ENCODE data around the gene LGR6.
"Not testable (repeated sequence)": the region's sequence is repeated elsewhere in the genome, so short reads cannot be mapped to it uniquely, and the experiment has no call there.

The LGR6 gene

DNA sequence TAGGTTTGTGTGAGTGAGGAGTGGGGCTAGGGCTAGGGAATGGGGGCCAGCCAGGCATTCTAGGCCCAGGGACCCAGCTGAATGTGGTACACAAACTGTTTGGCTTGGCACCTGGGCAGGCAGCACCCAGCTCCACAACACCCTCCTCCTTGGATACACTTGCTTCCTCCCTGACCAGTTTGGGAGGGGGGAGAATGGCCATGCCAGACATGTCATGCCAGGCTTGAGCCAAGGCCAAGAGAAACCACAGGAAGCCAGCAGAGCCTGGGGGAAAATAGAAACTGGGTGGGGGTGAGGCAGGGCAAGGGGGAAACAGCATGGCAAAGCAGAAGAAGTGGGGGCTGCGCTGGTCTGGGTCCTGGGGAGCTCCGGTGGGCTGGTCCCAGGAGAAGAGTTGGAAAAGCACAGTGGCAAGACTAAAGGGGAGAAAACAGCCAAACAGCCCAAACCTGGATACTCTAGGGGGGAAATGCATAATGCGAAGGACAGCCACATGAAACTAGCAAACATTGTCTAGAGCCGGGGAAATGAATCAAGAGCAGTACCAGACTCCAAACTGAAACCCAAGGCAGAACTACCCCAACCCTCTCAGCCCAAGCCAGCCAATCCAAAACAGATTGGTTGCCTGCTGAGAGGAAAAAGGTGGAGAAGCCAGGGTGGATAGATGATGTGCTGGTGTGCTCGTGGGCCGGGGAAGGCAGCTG, 47.9 kb downstream of the LGR6 start:
- no peak for DNase-seq

DNA sequence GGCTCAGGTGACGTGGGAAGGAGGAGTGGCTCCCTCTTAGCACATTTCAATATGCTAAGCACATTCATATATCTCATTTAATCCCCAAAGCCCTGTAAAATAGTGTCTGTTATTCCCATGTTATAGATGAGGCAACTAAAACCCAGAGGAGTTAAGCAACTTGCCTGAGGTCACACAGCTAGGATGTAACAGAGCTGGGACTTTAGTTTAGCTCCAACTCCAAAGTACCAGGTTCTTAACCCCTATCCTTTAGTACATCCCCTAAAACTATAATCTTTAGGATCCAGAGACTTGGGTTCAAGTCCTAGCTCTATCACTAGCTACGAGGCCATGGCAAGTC, 48.5 kb downstream of the LGR6 start:
- DNase-seq: no peak

DNA sequence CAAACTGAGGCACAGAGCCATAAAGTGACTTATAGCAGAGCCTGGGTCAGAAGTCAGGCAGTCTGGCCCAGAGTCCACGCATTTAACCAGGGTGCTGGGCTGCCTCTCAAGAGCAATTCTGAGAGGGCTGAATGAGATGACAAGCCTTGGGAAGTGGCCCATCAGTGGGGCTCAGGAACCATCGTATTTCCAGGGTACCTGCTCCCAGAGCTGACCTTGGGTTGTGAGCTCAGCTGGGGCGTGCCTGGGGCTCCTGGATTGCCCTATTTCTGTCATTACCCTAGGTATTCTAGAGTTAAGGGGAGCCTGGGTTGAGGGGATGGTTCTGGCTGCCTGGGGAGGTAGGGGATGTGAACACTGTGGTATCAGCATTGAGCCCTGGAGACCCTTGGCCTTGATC, 49.4 kb downstream of the LGR6 start:
- no peak for DNase-seq

DNA sequence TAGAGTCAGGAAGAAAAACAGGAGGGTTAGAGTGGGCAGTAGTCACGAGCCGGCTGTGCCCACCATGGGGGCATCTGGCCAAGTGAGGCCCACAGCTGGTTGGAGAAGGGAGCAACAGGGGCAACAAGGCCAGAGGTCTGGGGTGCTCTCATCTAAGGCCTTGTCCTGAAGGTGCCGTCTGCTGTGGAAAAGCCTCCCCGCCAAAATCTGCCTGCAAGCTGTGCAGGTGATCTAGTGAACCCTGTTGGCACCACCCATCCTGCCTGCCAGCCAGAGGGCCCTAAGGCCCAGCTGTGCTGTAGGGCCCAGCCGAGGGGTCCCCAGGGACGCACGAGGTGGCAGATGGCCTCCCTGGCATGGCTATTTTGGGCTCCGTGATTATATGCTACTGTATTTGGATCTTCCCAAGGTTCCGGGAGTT, 51.3 kb downstream of the LGR6 start:
- no peak for DNase-seq

DNA sequence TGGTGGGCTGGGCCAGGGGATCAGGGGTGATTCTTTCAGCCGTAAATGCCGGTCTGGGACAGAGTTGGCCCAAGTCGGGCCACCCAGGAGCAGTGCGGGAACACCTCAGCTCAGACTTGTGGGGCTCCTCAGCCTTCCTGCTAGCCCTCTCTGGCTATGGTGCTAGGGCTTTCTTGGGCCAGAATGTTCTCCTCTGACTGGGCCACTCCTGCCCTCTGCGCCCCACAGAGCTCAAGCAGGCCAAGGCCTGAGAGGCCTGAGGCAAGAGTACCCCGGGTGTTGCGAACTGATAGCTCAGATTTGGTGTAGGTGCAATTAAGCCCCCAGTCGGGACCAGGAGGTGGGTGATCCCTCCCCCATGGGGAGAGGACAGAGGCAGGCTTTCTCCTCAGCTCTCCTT, 51.8 kb downstream of the LGR6 start:
- no peak for DNase-seq

DNA sequence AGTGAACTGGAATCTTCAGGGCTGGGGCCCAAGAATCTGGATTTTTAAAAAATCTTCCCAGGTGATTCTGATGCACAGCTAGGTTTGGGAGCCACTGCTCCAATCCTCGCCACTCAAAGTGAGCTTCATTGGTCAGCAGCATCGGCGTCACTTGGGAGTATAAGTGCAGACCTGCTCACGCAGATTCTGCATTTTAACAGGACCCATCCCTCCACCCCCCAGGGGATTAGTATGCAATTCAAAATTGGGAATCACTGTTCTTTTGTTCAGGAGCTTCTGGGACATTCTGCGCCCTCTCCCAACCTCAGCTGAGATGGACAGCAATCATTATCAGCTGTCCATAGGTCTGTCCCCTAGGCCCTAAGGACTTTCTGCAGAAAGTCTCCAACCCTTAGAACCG, 53.5 kb downstream of the LGR6 start:
- DNase-seq: no peak

DNA sequence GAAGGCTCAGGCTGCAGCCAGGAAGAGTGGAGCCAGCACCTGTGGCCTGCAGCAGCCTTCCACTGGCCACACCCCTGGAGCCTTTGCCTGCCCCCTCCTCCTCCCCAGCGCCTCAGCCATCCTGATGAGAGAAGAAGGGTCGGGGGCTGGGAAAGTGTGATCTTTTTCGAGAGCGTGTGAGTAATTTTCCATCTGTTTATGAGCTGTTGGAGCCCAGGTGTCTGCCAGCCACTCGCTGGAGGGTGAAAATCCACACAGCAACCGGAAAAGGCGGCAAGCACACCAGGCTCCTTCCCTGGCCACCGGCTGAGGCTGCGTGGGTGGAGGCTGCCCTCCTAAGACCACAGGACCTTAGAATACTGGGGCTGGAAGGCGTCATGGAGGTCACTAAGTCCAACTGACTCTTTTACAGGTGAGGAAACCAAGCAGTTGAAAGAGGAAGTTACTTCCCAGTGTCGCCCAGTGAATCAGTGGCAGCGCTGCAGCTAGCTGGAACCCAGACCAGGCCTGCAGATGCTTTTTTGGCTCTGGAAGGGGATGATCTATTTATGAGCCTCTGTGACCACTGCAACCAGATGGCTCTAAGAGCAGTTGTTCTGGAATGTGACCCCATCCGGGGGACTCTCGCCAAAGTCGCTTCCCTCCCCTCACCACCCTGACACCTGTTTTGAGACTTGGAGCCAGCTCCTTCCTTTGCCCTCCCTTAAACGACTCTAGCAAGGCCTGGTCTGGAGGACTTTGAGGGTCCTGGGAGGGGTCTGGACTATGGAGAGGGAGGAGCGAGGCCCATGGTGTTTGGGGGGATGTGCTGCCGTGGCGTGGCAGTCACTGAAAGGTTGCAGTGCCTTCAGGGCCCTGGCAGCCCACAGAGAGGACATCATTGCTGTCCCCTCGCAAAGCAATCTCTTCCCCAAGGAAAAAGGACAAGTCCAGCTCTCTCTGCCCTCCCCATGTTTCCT, 54.5 kb downstream of the LGR6 start:
- no peak for DNase-seq

DNA sequence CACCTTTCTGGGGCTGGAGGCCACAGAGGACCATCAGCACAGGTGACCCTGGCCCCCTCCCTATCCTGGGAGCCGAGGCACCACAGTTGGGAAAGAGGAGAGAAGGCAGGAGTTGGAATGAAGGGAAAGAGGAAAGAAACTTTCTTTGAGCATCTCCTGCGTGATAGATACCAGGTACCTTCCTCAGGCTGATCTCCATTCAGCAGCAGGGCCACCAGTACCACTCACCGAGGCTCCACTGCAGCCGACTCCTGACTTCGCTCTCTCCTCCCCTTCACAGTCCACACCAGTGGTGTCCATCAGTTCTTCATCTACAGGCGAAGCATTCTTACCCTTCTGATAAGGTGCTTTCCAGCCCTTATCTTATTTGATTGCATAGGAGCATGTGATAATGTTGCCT, 55.3 kb downstream of the LGR6 start:
- DNase-seq: no peak

DNA sequence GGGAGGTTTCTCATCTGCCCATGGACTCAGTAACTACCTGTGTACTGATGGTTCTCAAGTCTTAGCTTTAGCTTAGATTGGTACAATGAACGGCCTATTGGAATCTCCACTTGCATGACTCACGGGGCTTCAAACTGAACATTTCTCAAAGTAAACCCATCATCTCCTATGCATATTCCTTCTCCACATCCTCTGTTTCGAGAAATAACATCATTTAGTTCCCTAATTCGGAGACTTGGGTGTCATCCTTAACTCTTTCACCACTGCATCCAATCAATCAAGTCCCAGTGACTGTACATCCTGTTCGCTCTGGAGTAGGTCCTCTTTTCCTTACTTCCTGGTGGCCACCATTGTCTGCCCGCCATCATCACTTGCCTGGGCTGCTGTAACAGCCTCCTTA, 55.8 kb downstream of the LGR6 start:
- no peak for DNase-seq

DNA sequence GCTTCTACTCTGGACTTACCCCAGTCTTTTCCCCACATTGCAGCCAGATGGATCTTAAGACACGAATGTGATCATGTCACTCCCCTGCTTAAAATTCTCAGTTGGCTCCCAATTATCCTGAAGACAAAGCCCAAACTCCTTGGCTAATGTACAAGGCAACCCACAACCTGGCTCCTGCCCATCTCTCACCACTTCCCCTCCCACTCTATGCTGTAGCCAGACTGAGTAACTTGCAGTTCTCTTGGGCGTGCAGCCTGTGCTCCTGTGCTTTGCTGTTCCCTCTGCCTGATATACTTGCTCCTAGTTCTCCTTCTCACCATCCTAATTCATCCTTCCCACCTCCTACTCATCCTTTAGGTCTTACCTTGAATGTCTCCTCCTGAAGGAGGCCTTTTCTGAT, 56.2 kb downstream of the LGR6 start:
- DNase-seq: no peak

DNA sequence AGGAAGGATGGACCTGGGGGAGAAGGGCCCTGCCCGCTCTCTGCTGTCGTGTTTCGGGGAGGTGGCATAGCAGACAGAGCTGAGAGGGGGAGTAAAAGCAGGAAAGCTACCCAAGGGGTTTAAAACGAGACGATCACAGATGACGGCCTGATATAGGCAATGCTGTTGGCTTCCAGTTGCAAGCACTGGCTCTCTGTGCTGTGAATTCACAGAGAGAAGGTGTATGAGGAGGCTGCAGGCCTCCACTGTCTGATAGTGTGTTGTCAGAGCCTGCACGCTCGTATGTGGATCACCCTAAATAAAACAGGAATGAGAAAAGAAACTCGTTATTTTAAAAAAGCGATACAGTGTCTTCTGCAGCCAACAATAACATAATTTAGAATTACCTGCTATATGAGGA, 57.4 kb downstream of the LGR6 start:
- DNase-seq: no peak

DNA sequence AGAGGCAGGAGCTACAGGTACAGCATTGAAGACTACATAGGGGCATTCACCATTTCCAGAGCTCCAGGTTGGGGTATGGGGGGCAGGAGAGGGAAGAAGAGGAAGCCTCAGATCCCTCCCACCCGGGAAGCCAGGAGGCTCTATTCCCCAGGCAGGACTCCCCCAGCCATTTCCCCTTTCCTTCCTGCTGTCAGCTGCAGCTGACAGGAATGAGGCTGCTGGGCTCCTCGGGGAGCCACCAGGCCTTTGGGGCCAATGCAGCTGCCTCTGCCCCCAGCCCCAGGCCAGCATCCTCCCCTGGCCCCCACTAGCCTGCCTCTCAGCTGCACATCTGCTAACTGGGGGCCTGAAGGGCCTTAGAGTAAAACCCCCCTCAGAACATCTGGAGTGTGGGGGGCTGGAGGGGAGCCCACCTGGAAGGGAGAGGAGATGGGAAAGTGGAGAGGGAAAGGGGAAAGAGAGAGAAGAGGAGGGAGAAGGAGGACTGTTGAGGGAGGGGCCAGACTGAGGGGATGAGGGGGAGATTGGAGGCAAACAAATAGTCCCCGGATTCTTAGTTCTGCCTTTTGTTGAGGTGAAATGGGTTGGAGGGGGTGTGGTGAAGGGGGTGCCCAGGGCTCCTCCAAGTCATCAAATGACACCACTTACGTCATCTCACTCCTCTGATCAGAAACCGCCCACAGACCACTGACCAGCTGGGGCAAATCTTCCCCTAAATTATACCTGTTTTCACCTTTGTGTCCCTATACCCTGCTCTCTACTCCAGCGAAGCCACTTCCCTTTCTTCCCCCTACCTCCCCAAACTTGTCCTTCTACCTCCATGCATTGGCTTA, 58.0 kb downstream of the LGR6 start:
- no peak for DNase-seq

DNA sequence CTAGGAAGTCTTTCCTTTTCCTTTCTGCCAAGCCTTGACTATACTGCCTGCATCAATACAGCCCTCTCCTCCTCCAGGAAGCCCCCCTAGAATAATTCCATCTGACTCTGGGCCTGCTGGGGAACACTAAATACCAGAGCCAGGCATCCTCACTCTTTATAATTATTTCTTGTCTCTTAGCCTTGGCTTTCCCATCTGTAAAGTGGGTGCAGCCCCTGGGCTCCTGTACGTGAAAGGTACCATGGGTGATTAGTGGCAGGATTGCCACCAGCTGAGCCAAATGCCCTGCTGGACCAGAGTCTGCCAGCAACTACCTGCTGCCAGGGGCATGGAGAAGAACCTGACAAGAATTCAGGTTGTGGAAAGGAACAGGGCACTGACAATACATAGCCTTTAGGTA, 58.7 kb downstream of the LGR6 start:
- no peak for DNase-seq

DNA sequence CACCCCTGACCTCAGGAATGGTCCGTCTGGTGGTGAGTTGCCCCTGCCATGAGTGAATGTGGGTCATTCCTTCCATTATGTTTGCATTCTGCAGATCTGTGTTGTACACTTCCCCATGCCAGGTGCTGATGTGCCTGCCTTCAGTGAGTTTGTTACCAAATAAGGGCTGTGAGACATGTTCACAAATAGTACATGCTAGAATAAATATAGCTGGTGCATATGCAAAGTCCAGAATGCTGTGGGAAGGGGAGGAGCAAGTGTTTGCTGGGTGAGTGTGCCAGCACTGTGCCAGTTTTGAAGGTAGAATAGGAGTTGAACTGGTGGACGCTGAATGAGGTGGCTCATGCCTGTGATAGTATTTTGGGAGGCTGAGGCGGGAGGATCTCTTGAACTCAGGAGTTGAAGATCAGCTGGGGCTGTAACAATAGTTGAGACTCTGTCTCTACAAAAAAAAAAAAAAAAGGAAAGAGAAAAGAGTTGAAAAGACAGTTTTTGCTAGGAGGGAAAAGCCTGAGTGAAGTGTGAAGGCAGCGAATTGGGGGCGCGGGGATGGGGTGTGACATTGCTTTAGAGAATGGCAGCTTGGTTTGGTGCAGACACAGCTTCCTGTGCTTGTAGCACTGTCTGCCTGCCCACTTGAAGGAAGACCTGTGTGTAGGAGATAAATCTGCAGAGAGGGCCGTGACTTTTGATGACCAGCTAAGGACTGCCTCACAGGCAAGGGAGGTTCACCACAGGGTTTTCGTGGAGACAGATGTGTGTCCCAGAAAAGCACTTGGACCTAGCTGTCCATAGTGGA, 61.1 kb downstream of the LGR6 start:
- DNase-seq: no peak

DNA sequence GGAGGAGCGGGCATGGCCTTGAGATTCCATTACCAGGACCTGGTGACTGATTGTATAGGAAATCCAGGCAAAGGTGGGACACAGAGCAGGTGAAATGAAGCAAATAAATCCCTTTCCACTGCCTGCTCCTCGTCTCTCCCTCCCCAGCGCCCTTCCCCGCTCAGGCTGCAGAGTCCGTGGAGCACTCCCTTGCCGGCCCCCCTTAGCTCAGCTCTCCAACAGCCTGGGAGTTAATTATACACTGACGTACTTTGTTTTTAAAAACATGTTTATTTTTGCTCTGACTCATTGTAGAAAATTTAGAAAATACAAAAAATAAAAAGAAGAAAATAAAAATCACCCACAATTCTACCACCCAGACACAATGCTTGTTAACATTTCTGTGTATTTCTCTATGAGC, 61.7 kb downstream of the LGR6 start:
- no peak for DNase-seq

DNA sequence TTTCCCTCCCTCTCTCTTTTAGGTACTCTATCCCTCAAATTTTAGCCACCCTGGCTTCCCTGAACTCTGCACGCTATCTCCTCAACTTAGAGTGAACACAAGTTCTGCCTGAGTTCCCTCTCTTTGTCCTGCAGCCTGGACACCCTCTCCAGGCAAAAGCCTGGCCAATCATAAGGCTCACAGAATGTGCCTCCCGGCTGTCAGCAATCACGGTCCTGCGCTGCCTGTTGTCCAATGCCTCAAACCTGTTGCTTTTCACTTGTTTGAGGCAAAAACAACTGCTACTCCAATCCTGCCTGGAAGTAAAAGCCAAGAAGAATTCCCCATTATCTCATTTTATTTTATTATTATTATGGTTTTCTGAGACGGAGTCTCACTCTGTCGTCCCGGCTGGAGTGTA, 66.1 kb downstream of the LGR6 start:
- no peak for DNase-seq

DNA sequence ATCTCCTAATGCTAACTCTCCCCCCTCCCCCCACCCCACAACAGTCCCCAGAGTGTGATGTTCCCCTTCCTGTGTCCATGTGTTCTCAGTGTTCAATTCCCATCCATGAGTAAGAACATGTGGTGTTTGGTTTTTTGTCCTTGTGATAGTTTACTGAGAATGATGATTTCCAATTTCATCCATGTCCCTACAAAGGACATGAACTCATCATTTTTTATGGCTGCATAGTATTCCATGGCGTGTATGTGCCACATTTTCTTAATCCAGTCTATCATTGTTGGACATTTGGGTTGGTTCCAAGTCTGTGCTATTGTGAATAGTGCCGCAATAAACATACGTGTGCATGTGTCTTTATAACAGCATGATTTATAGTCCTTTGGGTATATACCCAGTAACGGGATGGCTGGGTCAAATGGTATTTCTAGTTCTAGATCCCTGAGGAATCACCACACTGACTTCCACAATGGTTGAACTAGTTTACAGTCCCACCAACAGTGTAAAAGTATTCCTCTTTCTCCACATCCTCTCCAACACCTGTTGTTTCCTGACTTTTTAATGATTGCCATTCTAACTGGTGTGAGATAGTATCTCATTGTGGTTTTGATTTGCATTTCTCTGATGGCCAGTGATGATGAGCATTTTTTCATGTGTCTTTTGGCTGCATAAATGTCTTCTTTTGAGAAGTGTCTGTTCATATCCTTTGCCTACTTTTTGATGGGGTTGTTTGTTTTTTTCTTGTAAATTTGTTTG, 67.8 kb downstream of the LGR6 start:
- DNase-seq: not testable (repeated sequence)

DNA sequence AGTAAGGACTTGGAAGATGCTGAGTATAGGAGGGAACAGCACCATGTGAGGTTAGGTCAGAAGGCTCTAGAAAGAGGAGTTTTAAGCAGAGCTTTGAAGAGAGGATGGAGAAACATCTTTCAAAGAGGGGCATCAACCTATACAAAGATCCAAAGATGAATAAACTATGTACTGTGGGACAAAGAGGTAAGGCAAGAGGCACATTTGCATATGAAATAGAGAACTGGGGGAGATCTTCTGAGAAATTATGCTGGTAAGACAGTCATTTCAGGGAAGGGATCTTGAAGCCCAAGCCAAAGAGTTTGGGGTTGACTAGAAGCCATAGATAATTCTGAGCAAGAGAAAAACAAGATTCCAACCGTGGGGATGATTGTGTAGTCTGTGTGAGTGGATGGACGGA, 70.0 kb downstream of the LGR6 start:
- no peak for DNase-seq

DNA sequence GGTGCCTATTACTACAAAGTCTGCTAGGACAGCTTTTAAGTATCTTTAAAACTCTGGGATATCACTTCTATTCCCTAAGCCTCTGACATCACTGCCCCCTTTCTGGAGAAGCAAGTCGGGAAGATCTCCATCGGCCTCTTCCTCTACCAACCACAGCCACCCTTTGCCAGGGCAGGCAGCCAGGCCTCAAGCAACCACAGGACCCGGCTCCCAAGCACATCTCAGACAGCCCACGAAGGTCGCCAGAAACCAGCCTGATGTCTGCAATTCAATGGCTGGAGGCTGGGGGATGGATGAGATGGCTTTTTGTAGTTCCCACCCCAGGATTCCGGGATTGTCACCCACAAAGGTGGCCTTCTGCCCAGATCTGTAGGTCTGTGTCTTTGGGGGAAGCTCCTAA, 70.7 kb downstream of the LGR6 start:
- DNase-seq: peak; percentile 66

DNA sequence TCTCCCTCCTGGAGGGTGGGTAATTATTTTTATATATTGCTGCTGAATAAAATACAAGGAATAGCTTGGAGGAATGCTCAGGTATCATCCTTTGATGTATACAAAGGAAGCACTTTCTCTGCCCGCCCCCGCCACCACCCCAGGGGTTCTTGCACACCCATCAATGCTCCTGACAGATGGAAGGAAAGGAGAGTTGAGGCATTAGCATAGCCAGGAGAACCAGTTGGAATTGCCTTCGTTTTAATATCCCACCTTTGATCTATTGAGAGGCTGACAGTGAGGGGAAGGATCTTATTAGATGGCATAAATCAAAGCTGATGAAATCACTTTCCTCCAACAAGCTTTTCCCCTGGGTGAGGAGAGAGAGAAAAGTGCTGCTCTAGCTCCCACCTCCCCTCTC, 71.1 kb downstream of the LGR6 start:
- no peak for DNase-seq

DNA sequence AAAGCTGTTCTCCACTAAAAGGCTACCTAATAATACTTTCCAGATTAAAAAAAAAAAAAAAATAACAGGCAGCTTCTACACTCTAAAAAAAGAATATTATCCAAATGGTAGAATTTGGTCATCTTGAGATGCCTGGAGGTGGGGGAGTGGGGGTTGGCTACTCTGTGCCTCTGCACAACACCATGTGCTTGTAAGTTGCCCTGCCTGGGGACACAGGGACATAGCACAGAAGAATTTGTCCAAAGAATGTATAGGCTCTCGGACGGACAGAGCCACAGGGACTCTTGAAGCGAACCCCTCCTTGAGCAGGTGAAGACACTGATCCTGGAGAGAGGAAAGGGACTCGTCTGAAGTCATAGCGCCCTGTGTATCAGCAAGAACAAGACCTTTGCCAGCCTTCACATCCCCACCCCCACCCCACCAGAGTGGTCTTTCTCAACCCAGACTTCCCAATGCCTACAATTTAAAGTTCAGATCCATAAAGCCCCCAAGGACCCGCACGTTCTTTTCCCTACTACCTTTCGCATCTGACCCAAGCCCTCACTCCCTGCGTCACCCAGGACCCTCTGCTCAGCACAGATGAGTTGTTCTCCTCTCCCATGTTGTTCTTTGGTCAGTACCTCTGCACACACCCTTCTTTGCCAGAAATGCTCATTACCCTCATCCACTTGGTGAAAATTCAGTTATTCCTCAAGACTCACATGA, 72.6 kb downstream of the LGR6 start:
- DNase-seq: no peak
